Gastroesophageal sphincter (tissue), 3 donors: ENCODE measurements around the gene ANKZF1.

Source experiments
- EP300 ChIP-seq: sonication (generic); formaldehyde crosslinking; IDR thresholded peaks from one replicate; pipeline ENCODE4 v1.6.1; 2017; ENCODE audit warnings: antibody characterized with exemption, mild to moderate bottlenecking
- POLR2A ChIP-seq, 2 donors: fragments of 450-650 bp; IDR thresholded peaks; one replicate each; pipeline ENCODE4 v1.6.1; 2017; ENCODE audit warnings: antibody characterized with exemption in 2 of 2, mild to moderate bottlenecking in 2 of 2, moderate library complexity in 1 of 2
- TF ChIP-seq, protein P1 (sequence below), 4 experiments: fragments of 200-600 bp in 2 of 4; fragments of 450-650 bp in 2 of 4; sonication (generic) in 1 of 4; IDR thresholded peaks; one replicate each; pipeline ENCODE4 v1.5.1; 2017 to 2019; ENCODE audit warnings: antibody characterized with exemption in 4 of 4, mild to moderate bottlenecking in 2 of 4, moderate library complexity in 2 of 4

DNA sequence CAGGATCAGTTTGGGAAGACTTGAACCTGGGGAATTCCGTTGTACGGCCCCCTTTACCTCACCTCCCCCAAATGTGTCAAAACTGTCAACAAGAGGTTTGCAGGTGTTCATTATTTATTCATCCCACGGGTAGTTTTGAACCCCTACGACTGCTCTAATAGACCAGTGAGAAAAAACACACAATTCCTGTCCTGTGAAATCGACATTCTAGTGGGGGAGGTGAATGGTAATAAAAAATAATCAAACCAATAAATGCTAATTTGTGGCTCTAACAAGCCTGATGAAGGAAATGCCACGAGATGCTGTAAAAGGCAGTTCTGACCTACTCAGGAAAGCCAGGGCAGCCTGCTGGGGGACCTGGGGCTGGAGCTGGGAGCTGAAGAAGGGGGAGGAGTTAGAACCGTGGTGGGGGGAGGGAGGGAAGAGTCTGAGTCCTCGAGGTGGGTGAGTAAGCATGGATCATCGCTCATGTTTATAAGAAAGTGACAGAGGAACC lies 49.1 kb downstream of the ANKZF1 start:
- TF ChIP-seq POLR2A (IDR thresholded peaks at IDR 0.05), result no peak
- TF ChIP-seq, protein P1, sequence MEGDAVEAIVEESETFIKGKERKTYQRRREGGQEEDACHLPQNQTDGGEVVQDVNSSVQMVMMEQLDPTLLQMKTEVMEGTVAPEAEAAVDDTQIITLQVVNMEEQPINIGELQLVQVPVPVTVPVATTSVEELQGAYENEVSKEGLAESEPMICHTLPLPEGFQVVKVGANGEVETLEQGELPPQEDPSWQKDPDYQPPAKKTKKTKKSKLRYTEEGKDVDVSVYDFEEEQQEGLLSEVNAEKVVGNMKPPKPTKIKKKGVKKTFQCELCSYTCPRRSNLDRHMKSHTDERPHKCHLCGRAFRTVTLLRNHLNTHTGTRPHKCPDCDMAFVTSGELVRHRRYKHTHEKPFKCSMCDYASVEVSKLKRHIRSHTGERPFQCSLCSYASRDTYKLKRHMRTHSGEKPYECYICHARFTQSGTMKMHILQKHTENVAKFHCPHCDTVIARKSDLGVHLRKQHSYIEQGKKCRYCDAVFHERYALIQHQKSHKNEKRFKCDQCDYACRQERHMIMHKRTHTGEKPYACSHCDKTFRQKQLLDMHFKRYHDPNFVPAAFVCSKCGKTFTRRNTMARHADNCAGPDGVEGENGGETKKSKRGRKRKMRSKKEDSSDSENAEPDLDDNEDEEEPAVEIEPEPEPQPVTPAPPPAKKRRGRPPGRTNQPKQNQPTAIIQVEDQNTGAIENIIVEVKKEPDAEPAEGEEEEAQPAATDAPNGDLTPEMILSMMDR (IDR thresholded peaks at IDR 0.05), result peak in 1 of 4 experiments; percentile 11
- TF ChIP-seq EP300, result no peak
